Keratinocyte (primary cell): ENCODE data around the gene ANXA3. TPM values are rescaled to one million over a fixed set of nuclear protein-coding genes. Genes with fewer than 3 reads are reported as not detected.

Experiments used
- DNase-seq: peaks from one replicate; pipeline ENCODE4 v3.0.0-alpha.2; 2011; ENCODE audit warnings: low read depth, missing footprints, low spot score
- FAIRE-seq: peaks from 2 replicates; lab custom pipeline; 2011; peaks lifted over from hg19 to GRCh38; lab: Jason Lieb, UNC
- H2AFZ ChIP-seq: 2 replicates; pipeline ENCODE4 v1.6.0; 2012; ENCODE audit warnings: low read length, control low read depth, inconsistent platforms; ENCODE audit not compliant: control insufficient read depth
- H3K27ac ChIP-seq: 2 replicates; pipeline ENCODE4 v1.5.1; 2011; ENCODE audit warnings: low read length; ENCODE audit not compliant: control insufficient read depth, insufficient read depth
- H3K27me3 ChIP-seq: 3 replicates; pipeline ENCODE4 v1.6.0; 2011; ENCODE audit warnings: low read length; ENCODE audit not compliant: control insufficient read depth, insufficient read depth; ENCODE audit errors: extremely low read depth
- H3K36me3 ChIP-seq, 2 experiments: 2 replicates in 1 of 2; 3 replicates in 1 of 2; pipeline ENCODE4 v1.5.1; 2011; ENCODE audit warnings: low read length in 2 of 2, mild to moderate bottlenecking in 1 of 2; ENCODE audit not compliant: control insufficient read depth in 2 of 2, insufficient read depth in 2 of 2; ENCODE audit errors: extremely low read depth in 1 of 2
- H3K4me1 ChIP-seq: 3 replicates; pipeline ENCODE4 v1.5.1; 2011; ENCODE audit warnings: low read length; ENCODE audit not compliant: control insufficient read depth, insufficient read depth; ENCODE audit errors: extremely low read depth
- H3K4me2 ChIP-seq: 3 replicates; pipeline ENCODE4 v1.6.0; 2011; ENCODE audit warnings: low read depth, low read length; ENCODE audit not compliant: control insufficient read depth, insufficient read depth; ENCODE audit errors: extremely low read depth
- H3K4me3 ChIP-seq, 3 experiments: fragments of 200-600 bp in 1 of 3; sonication (generic) in 1 of 3; 2 replicates in 2 of 3; 3 replicates in 1 of 3; pipeline ENCODE4 v1.5.1; 2011 to 2016; ENCODE audit warnings: low read length in 3 of 3, mild to moderate bottlenecking in 3 of 3, control low read depth in 2 of 3, inconsistent platforms in 1 of 3, low read depth in 1 of 3, mixed read lengths in 1 of 3, mixed run types in 1 of 3, moderate library complexity in 1 of 3; ENCODE audit not compliant: control insufficient read depth in 2 of 3, insufficient read depth in 2 of 3; ENCODE audit errors: extremely low read depth in 1 of 3
- H3K79me2 ChIP-seq: 2 replicates; pipeline ENCODE4 v1.6.0; 2012; ENCODE audit warnings: low read length; ENCODE audit not compliant: control insufficient read depth, insufficient read depth
- H3K9ac ChIP-seq: 3 replicates; pipeline ENCODE4 v1.6.0; 2011; ENCODE audit warnings: low read length; ENCODE audit not compliant: control insufficient read depth, insufficient read depth; ENCODE audit errors: extremely low read depth
- H3K9me1 ChIP-seq: 3 replicates; pipeline ENCODE4 v1.6.0; 2011; ENCODE audit warnings: low read length; ENCODE audit not compliant: control insufficient read depth, insufficient read depth; ENCODE audit errors: extremely low read depth
- H3K9me3 ChIP-seq: 2 replicates; pipeline ENCODE4 v1.5.1; 2012; ENCODE audit warnings: low read depth, low read length; ENCODE audit not compliant: control insufficient read depth
- H4K20me1 ChIP-seq: 3 replicates; pipeline ENCODE4 v1.6.0; 2011; ENCODE audit warnings: low read length; ENCODE audit not compliant: control insufficient read depth, insufficient read depth; ENCODE audit errors: extremely low read depth
- EZH2 ChIP-seq: IDR thresholded peaks from one replicate; pipeline ENCODE4 v1.6.1; 2012; ENCODE audit warnings: inconsistent platforms, mild to moderate bottlenecking, low read length, moderate library complexity
- dilution Hi-C: fragments of 300-500 bp; cut with MboI; formaldehyde crosslinking; loops from one replicate; pipeline ENCODE4 v1.7.0; 2020; ENCODE audit warnings: low sequenced_read_pairs; ENCODE audit not compliant: extremely low pct_ligation_motif_present
- polyA plus RNA-seq, 5 experiments: library from polyadenylated mRNA; depleted of rRNA in 3 of 5; stranded (reverse) in 3 of 5; stranded (forward) in 1 of 5; unstranded in 1 of 5; fragments of >200 nt; gene quantifications; 1 replicate in 1 of 5; 2 replicates in 3 of 5; 3 replicates in 1 of 5; pipeline versions ENCODE4 v1.2.1 to v1.2.3, GENCODE V29; 2011 to 2012; ENCODE audit warnings: missing spikeins in 2 of 5, low read depth in 1 of 5, low replicate concordance in 1 of 5
- TF ChIP-seq, protein P1 (sequence below), 3 experiments: IDR thresholded peaks in 1 of 3; conservative IDR thresholded peaks in 1 of 3; optimal IDR thresholded peaks in 1 of 3; 2 replicates in 2 of 3; 3 replicates in 1 of 3; pipeline versions ENCODE3 to v1.5.1; 2011; ENCODE audit warnings: low read length in 3 of 3, mild to moderate bottlenecking in 3 of 3, moderate library complexity in 2 of 3, control low read depth in 1 of 3, inconsistent platforms in 1 of 3; ENCODE audit not compliant: insufficient read depth in 2 of 3; ENCODE audit errors: extremely low read depth in 1 of 3

The ANXA3 gene
- polyA plus RNA-seq, 1 donor (not counting 4 experiments of a cell fraction or from before 2014, with no cell fraction given) = 463 TPM

DNA sequence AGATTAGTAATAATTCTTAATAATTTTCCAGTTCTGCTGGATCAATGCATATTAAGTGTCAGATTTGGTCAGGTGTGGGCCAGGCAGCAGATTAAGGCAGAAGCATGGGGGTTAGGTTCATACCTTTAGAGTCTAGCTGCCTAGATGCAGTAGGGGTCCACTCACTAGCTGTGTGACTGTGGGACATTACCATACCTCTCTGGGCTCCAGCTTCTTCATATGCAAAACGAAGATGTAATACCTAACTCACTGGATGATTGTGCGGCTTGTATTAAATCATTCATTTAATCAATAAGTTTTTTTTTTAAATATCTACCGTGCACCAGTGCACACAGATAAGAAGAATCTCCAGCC lies 1.4 kb downstream of the ANXA3 start:
- peaks cover 7 to 24% of the 10 kb centered on the region in 2 experiments for H3K36me3 ChIP-seq
- H3K9me1 ChIP-seq = no peaks in the 10 kb centered on the region
- no peaks in the 10 kb centered on the region for H3K9me3 ChIP-seq
- peaks cover 53% of the 10 kb centered on the region for H3K4me1 ChIP-seq
- H3K79me2 ChIP-seq = peaks cover 24% of the 10 kb centered on the region
- peak overlapping the region; percentile 92 for H3K9ac ChIP-seq
- H3K27me3 ChIP-seq = no peaks in the 10 kb centered on the region
- TF ChIP-seq, protein P1, sequence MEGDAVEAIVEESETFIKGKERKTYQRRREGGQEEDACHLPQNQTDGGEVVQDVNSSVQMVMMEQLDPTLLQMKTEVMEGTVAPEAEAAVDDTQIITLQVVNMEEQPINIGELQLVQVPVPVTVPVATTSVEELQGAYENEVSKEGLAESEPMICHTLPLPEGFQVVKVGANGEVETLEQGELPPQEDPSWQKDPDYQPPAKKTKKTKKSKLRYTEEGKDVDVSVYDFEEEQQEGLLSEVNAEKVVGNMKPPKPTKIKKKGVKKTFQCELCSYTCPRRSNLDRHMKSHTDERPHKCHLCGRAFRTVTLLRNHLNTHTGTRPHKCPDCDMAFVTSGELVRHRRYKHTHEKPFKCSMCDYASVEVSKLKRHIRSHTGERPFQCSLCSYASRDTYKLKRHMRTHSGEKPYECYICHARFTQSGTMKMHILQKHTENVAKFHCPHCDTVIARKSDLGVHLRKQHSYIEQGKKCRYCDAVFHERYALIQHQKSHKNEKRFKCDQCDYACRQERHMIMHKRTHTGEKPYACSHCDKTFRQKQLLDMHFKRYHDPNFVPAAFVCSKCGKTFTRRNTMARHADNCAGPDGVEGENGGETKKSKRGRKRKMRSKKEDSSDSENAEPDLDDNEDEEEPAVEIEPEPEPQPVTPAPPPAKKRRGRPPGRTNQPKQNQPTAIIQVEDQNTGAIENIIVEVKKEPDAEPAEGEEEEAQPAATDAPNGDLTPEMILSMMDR (optimal IDR thresholded peaks at IDR 0.05 in 1 of 3, IDR thresholded peaks at IDR 0.05 in 1 of 3, conservative IDR thresholded peaks at IDR 0.05 in 1 of 3; ENCODE audit: extremely low read depth in 1 of 3, insufficient read depth in 2 of 3, low read length in 3 of 3) = no peak
- TF ChIP-seq EZH2 = no peak
- dilution Hi-C loops = no loop called here
- peak overlapping the region; percentile 93 for H3K27ac ChIP-seq
- peak overlapping the region; percentile 99 for H3K4me2 ChIP-seq
- H4K20me1 ChIP-seq = no peaks in the 10 kb centered on the region
- DNase-seq (no peak), FAIRE-seq (no peak)
- H3K4me3 ChIP-seq = peak overlapping the region; percentile 59 to 77 (median 74)
- H2AFZ ChIP-seq = no peak overlapping the region

DNA sequence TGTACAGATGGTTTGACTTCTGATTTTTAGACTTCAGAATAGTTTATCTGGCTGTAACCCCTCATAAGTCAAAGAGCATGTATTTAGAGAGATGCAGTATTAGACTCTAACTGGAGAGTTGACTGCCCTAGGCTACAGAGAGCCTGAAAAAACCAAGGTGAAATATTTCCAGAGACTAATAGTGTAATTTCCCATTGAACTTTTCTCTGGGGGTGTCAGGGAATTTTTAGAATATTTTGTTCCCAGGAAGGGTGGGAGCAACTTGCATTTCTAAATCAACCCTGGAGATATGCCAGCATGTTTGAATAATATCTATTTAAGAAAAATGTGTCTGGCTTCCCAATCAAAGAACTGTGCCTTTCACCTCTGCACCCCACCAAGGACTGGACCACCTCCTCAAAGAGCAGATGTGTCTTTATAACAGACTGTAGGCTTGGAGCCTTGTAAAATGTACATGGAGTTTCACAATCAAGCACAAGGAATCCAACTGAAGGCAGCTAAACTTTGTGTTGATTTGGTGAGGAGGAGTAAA lies 2.0 kb downstream of the ANXA3 start:
- H4K20me1 ChIP-seq = no peaks in the 10 kb centered on the region
- DNase-seq = no peak
- peak overlapping the region; percentile 59 to 77 (median 74) for H3K4me3 ChIP-seq
- H3K9ac ChIP-seq = peak overlapping the region; percentile 92
- TF ChIP-seq, protein P1 (optimal IDR thresholded peaks at IDR 0.05 in 1 of 3, IDR thresholded peaks at IDR 0.05 in 1 of 3, conservative IDR thresholded peaks at IDR 0.05 in 1 of 3; ENCODE audit: extremely low read depth in 1 of 3, insufficient read depth in 2 of 3, low read length in 3 of 3) = no peak
- no peak for TF ChIP-seq EZH2
- peak overlapping the region; percentile 99 for H3K4me2 ChIP-seq
- dilution Hi-C loops = no loop called here
- peak; percentile 71 for FAIRE-seq
- peaks cover 24% of the 10 kb centered on the region for H3K79me2 ChIP-seq
- H3K9me3 ChIP-seq = no peaks in the 10 kb centered on the region
- H3K9me1 ChIP-seq = no peaks in the 10 kb centered on the region
- H3K27ac ChIP-seq = peak overlapping the region; percentile 93
- peaks cover 7 to 24% of the 10 kb centered on the region in 2 experiments for H3K36me3 ChIP-seq
- H3K27me3 ChIP-seq = no peaks in the 10 kb centered on the region
- no peak overlapping the region for H2AFZ ChIP-seq
- peaks cover 58% of the 10 kb centered on the region for H3K4me1 ChIP-seq
